OCI-LY7 (cell line): ENCODE data around the gene LOXHD1.

Experiments
- EZH2phosphoT487 ChIP-seq: fragments of 200-600 bp; sonication (generic); IDR thresholded peaks from 2 replicates; pipeline ENCODE4 v1.6.1; 2018; ENCODE audit warnings: low read depth, borderline replicate concordance, mild to moderate bottlenecking, mixed run types, antibody characterized with exemption, low read length, moderate library complexity, mixed read lengths
- TF ChIP-seq, protein P1 (sequence below): fragments of 200-600 bp; sonication (generic); conservative IDR thresholded peaks from 2 replicates; pipeline ENCODE4 v1.5.1; 2014; ENCODE audit warnings: mild to moderate bottlenecking, antibody characterized with exemption, low read length, moderate library complexity, mixed read lengths

DNA sequence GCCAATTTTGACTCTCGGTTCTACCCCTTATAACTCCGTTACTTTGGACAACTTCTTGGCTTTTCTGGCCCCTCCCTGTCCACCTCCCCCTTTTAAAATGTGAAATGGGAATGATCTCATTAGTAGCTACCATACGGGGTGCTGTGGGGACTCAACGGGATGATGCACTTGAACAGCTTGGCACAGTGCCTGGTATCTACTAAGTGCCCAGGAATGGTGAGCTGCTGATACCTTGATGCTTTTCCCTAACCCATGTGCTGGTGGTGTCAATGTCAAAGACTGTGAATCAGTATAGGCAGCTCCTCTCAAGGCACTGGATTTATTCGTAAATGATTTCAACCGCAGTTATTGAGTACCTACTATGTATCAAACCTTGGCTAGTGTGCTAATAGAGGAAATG, 204.2 kb downstream of the LOXHD1 start:
- TF ChIP-seq, protein P1, sequence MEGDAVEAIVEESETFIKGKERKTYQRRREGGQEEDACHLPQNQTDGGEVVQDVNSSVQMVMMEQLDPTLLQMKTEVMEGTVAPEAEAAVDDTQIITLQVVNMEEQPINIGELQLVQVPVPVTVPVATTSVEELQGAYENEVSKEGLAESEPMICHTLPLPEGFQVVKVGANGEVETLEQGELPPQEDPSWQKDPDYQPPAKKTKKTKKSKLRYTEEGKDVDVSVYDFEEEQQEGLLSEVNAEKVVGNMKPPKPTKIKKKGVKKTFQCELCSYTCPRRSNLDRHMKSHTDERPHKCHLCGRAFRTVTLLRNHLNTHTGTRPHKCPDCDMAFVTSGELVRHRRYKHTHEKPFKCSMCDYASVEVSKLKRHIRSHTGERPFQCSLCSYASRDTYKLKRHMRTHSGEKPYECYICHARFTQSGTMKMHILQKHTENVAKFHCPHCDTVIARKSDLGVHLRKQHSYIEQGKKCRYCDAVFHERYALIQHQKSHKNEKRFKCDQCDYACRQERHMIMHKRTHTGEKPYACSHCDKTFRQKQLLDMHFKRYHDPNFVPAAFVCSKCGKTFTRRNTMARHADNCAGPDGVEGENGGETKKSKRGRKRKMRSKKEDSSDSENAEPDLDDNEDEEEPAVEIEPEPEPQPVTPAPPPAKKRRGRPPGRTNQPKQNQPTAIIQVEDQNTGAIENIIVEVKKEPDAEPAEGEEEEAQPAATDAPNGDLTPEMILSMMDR, result no peak
- no peak for TF ChIP-seq EZH2phosphoT487
